BJ (cell line): ENCODE results near the gene NABP2. TPM values are rescaled to one million over a fixed set of nuclear protein-coding genes. Genes with fewer than 3 reads are reported as not detected.
A peak's percentile ranks its signal among the peaks of the same experiment; 100 is the strongest.

ENCODE experiments used
- CTCF ChIA-PET: fragments of 350-600 bp; formaldehyde crosslinking; extraction: SDS; loops from one replicate; lab custom pipeline; 2021; ENCODE audit warnings: antibody characterized with exemption, inconsistent platforms; lab: Yijun Ruan, JAX
- POLR2A ChIA-PET: fragments of 300-600 bp; sonication (Branson Sonifier 250); formaldehyde crosslinking; extraction: SDS; loops from one replicate; lab custom pipeline; 2021; ENCODE audit warnings: antibody characterized with exemption; lab: Charles Lee
- DNase-seq: peaks from one replicate; pipeline ENCODE4 v3.0.0-alpha.2; 2011; ENCODE audit warnings: low read depth
- H3K27me3 ChIP-seq: 2 replicates; pipeline ENCODE4 v1.6.0; 2011; ENCODE audit warnings: low read length; ENCODE audit not compliant: control insufficient read depth, insufficient read depth
- H3K36me3 ChIP-seq: 2 replicates; pipeline ENCODE4 v1.5.1; 2011; ENCODE audit warnings: low read length; ENCODE audit not compliant: control insufficient read depth, insufficient read depth
- H3K4me3 ChIP-seq: 2 replicates; pipeline ENCODE4 v1.5.1; 2011; ENCODE audit warnings: low read depth, mild to moderate bottlenecking, control low read depth, low read length
- polyA plus RNA-seq: library from polyadenylated mRNA; depleted of rRNA; stranded (reverse); fragments of >200 nt; gene quantifications from 2 replicates; pipeline ENCODE4 v1.2.3, GENCODE V29; 2011
- TF ChIP-seq, protein P1 (sequence below): IDR thresholded peaks from 2 replicates; pipeline ENCODE4 v1.5.1; 2011; ENCODE audit warnings: low read depth, mild to moderate bottlenecking, control low read depth, inconsistent platforms, low read length, moderate library complexity; ENCODE audit not compliant: insufficient read depth

Gene NABP2
- polyA plus RNA-seq, 1 experiment: 52.0 TPM

GRCh38 chr12:56257071-56257470, 32.9 kb downstream of the NABP2 start:
- POLR2A ChIA-PET: interaction anchor here (0.5 kb wide), 1 partner anchor 75 kb away, joined by 4 read pairs; no protein-coding TSS in a partner anchor
- TF ChIP-seq, protein P1, sequence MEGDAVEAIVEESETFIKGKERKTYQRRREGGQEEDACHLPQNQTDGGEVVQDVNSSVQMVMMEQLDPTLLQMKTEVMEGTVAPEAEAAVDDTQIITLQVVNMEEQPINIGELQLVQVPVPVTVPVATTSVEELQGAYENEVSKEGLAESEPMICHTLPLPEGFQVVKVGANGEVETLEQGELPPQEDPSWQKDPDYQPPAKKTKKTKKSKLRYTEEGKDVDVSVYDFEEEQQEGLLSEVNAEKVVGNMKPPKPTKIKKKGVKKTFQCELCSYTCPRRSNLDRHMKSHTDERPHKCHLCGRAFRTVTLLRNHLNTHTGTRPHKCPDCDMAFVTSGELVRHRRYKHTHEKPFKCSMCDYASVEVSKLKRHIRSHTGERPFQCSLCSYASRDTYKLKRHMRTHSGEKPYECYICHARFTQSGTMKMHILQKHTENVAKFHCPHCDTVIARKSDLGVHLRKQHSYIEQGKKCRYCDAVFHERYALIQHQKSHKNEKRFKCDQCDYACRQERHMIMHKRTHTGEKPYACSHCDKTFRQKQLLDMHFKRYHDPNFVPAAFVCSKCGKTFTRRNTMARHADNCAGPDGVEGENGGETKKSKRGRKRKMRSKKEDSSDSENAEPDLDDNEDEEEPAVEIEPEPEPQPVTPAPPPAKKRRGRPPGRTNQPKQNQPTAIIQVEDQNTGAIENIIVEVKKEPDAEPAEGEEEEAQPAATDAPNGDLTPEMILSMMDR: no peak
- Histone ChIP-seq H3K27me3 (no peaks in the 10 kb centered on the region), H3K36me3 (peaks cover 31% of the 10 kb centered on the region), H3K4me3 (peak overlapping the region; percentile 81)
- CTCF ChIA-PET: interaction anchor here (0.9 to 4.4 kb wide), 11 partner anchors 10 to 207 kb away, joined by 3 to 40 read pairs (median 9); partner anchors contain the start of genes RNF41 and SMARCC2
- no peak for DNase-seq

- H3K27me3 ChIP-seq: no peaks in the 10 kb centered on the region
- ChIA-PET CTCF (interaction anchor here (0.6 to 4.4 kb wide), 23 partner anchors 11 to 207 kb away, joined by 3 to 40 read pairs (median 7); partner anchors contain the start of genes COQ10A, RNF41 and SMARCC2), POLR2A (no interaction called here)
- TF ChIP-seq, protein P1: peak; percentile 23; the same call in 1 of the 2 replicates
- peak overlapping the region; percentile 81 for H3K4me3 ChIP-seq
- DNase-seq: no peak
- H3K36me3 ChIP-seq: peaks cover 27% of the 10 kb centered on the region
Observed at GRCh38 chr12:56257491-56258067, 33.4 kb downstream of the NABP2 start.

DNA sequence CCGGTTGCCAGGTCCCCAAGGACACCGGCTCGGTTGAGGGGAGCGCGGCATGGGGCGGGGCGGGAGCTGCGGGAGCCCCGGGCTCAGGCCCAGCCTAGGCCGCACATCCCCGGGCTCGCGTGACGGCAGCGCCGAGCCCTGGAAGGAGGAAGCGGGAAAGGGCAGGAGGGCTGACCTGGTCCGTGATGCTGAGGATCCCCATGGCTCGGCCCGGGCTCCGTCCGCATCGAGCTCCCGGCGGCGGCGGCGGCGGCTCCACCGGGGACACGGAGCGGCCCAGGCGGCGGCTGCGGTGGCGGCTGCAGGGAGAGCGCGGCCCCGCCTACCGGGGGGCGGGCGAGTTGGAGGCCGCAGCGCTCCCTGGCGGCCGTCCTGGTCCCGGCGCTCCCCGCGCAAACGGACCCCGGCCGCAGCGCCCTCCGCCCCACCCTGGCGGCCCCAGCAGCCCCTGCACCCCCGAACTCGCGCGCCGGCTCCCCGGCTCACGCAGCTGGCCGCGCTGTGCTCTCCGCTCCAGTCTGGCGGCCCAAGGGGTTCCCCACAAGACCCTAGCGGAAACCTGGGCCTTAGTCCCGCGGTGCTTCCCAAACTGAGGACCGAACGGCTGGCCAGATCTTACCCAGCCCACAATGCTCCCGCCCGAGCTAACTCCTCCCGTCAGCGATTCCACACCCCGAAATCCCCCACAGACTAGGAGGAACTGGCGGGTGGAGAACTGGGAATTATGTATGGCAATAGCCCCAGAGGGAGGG, 34.1 kb downstream of the NABP2 start, which contains the start of gene ANKRD52:
ANKRD52 (minus strand) TSS at position 317 of the 752 bp plus-strand sequence; CDS start at position 202, 115 bp downstream.
- Histone ChIP-seq H3K36me3 (peaks cover 21% of the 10 kb centered on the region), H3K4me3 (peak within 1 kb of the TSS; percentile 81), H3K27me3 (no peaks in the 10 kb centered on the region)
- ChIA-PET CTCF (interaction anchor here (0.6 to 4.4 kb wide), 24 partner anchors 10 to 206 kb away, joined by 3 to 40 read pairs (median 6); partner anchors contain the start of genes COQ10A, RNF41 and SMARCC2), POLR2A (interaction anchor here (0.6 to 1.2 kb wide), 3 partner anchors 8 to 877 kb away, joined by 3 to 5 read pairs (median 4); partner anchors contain the start of gene COQ10A)
- TF ChIP-seq, protein P1: no peak
- DNase-seq: no peak

DNA sequence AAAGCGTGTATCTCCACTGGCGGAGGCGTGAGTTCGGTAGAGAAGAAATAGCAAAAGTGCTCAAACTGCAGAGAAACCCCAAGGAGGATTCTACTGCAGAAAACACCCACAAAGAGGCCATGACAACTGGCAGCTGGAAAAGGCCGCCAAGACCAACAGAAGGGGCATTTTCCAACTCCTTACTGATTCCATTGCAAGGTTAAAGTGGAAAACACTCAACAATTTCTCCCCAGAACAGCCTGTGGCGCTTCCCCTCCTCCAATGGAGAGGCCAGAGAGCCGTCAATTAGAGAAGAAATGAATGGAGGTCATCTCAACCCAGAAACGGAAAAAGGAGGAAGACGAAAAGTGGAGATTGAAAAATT, 34.7 kb downstream of the NABP2 start:
- TF ChIP-seq, protein P1: no peak
- no peak for DNase-seq
- Histone ChIP-seq H3K36me3 (peaks cover 15% of the 10 kb centered on the region), H3K27me3 (no peaks in the 10 kb centered on the region), H3K4me3 (peak overlapping the region; percentile 43)
- CTCF ChIA-PET: interaction anchor here (0.7 to 4.4 kb wide), 20 partner anchors 9 to 205 kb away, joined by 3 to 40 read pairs (median 7); partner anchors contain the start of genes COQ10A, RNF41 and SMARCC2
- POLR2A ChIA-PET: interaction anchor here (1.2 kb wide), 1 partner anchor 8 kb away, joined by 5 read pairs; the partner anchor contains the start of gene COQ10A
